Fibroblast of skin of right quadriceps (primary cell): ENCODE measurements around the gene DCTN5.
A peak's percentile ranks its signal among the peaks of the same experiment; 100 is the strongest.
"Not testable (repeated sequence)": the region's sequence is repeated elsewhere in the genome, so short reads cannot be mapped to it uniquely, and the experiment has no call there.

Experiments used
- DNase-seq: peaks from one replicate; pipeline ENCODE4 v3.0.0-alpha.2; 2013

The DCTN5 gene

GRCh38 chr16:23640931-23641765, at the start of gene DCTN5, which contains the start of gene PALB2:
DCTN5 (plus strand) TSS chr16:23641466; CDS start chr16:23641543, 77 bp downstream.
PALB2 (minus strand) TSS chr16:23641310; CDS start chr16:23641157, 153 bp downstream.
- peak; percentile 90 for DNase-seq

- DNase-seq = no peak
Observed at GRCh38 chr16:23594186-23594585, 47.1 kb upstream of the DCTN5 start.

GRCh38 chr16:23595246-23595950, 45.9 kb upstream of the DCTN5 start:
- DNase-seq = no peak

GRCh38 chr16:23595951-23596720, 45.1 kb upstream of the DCTN5 start, which contains the start of gene NDUFAB1:
NDUFAB1 (minus strand) TSS chr16:23596316; CDS start chr16:23596290, 26 bp downstream.
- peak; percentile 85 for DNase-seq

- DNase-seq = no peak
Observed at GRCh38 chr16:23597003-23597756, 44.1 kb upstream of the DCTN5 start.

GRCh38 chr16:23607726-23608125, 33.5 kb upstream of the DCTN5 start:
- DNase-seq = peak; percentile 28

- DNase-seq = peak; percentile 7
Observed at GRCh38 chr16:23608194-23608593, 33.1 kb upstream of the DCTN5 start.

GRCh38 chr16:23609929-23610328, 31.3 kb upstream of the DCTN5 start:
- no peak for DNase-seq

- DNase-seq = not testable (repeated sequence)
Observed at GRCh38 chr16:23610905-23611304, 30.4 kb upstream of the DCTN5 start.

- DNase-seq = no peak
Observed at GRCh38 chr16:23611936-23612335, 29.3 kb upstream of the DCTN5 start.

GRCh38 chr16:23615805-23616204, 25.5 kb upstream of the DCTN5 start:
- DNase-seq = no peak

GRCh38 chr16:23624092-23624491, 17.2 kb upstream of the DCTN5 start:
- no peak for DNase-seq

GRCh38 chr16:23629516-23629915, 11.8 kb upstream of the DCTN5 start:
- DNase-seq = no peak

- not testable (repeated sequence) for DNase-seq
Observed at GRCh38 chr16:23631874-23632273, 9.4 kb upstream of the DCTN5 start.

GRCh38 chr16:23634461-23635036, 6.7 kb upstream of the DCTN5 start:
- DNase-seq = no peak

GRCh38 chr16:23635958-23636357, 5.3 kb upstream of the DCTN5 start:
- no peak for DNase-seq

- peak; percentile 3 for DNase-seq
Observed at GRCh38 chr16:23640615-23640930, 693 bp upstream of the DCTN5 start.

- no peak for DNase-seq
Observed at GRCh38 chr16:23642246-23642774, 1.0 kb downstream of the DCTN5 start.

GRCh38 chr16:23650674-23651416, 9.6 kb downstream of the DCTN5 start:
- peak; percentile 4 for DNase-seq

GRCh38 chr16:23651943-23652468, 10.7 kb downstream of the DCTN5 start:
- no peak for DNase-seq

- DNase-seq = no peak
Observed at GRCh38 chr16:23663918-23664317, 22.7 kb downstream of the DCTN5 start.
